ENCODE results near the gene HAUS2.
A peak's percentile ranks its signal among the peaks of the same experiment; 100 is the strongest.
"Not testable (repeated sequence)": the region's sequence is repeated elsewhere in the genome, so short reads cannot be mapped to it uniquely, and the experiment has no call there.

HAUS2 gene

DNA sequence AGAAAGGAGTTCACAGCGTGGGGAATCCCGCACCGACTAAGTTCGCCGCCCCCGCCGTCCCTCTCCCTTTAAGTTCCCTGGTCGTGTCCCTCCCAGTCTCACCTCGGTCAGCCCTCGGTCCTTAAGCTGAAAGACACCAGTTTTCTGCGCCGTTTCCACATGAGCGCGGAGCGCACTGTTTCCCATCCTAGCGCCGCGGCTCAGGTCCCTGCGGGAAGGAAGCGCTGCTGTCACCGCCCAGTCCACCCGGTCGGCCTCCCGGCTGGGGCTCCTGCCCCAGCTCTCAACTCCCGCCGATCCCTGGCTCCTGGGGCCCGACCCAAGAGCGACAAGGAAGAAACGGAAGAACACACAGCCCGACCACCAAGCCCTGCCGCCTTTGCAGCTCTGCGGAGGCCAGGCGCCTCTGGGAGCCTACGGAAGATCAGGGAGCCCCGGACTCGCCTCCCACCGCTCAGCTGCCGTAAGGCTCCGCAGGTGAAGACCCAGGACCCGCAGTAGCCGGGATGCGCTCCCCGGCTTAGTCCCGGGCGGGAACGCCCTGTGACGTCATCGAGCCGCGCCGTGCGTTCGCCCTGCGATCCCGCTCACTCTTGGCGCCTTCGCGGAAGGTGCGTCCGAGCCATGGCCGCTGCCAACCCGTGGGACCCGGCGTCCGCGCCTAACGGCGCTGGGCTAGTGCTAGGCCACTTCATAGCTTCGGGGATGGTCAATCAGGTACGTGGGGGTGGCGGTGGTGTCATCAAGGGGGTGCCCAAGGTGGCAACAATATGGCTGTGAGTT is at the start of gene HAUS2, which contains the start of gene LRRC57:
Gene HAUS2 (plus strand): TSS at position 590 of the 783 bp plus-strand sequence. CDS start 35 bp downstream, at position 625.
Gene LRRC57 (minus strand): TSS at position 545 of the 783 bp plus-strand sequence. CDS start 359 bp downstream, at position 186.
- peak; percentile 94 for DNase-seq (ENCODE audit: low spot score)

DNA sequence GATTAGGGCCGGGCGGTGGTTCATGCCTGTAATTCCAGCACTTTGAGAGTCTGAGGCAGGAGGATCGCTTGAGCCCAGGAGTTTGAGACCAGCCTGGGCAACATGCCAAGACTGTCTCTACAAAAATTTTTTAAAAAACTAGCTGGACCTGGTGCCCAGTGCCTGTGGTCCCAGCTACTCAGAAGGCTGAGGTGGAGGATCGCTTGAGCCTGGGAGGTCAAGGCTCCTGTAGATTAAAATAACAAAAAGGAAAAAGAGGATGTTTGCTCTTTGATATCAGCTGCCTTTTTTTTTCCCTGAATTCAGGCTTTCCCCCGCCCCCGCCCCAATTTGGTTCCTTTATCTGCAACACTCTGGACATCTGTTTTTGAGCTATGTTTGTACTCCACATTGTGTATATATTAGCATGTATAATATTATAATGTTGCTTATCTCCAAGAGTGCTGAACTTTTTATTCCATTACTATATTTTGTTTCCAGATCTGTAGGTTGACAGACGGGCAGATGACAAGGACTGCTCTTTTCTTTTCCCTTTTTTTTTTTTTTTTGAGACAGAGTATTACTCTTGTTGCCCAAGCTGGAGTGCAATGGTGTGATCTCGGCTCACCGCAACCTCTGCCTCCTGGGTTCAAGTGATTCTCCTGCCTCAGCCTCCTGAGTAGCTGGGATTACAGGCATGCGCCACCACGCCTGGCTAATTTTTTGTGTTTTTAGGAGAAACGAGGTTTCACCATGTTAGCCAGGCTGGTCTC is 48.6 kb upstream of the HAUS2 start:
- no peak for DNase-seq (ENCODE audit: low spot score)

DNA sequence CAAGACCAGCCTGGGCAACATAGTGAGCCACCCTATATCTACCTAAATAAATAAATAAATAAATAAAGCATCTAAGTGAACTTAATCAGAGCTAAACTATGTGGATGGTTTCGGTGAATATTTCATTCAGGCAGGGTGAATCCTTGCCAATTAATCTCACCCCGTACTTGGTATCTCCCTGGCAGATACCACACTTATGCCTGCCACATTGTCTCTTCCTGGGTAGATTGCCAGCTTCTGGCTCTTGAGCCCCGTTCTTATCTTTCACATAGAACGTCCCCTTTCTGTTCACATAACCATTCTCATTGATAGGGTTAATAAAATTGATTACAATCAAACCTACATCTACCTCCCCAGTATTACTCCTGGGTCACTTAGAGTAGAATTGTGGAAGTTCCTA is 46.2 kb upstream of the HAUS2 start:
- DNase-seq (ENCODE audit: low spot score): no peak

DNA sequence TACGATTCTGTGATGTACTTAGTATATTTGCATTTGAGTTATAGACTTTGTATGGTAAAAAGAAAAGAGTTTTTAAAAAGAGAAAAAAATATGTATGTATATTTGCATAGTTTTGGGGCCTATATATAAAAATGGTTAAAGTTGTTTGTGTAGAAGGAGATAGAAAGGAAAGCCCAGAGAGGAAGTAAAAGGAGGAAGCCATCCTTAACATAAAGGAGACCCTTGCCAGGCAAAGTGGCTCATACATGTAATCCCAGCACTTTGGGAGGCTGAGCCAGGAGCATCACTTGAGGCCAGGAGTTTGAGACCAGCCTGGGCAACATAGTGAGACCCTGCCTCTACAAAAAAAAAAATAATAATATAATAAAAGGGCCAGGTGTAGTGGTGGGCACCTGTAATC is 44.8 kb upstream of the HAUS2 start:
- no peak for DNase-seq (ENCODE audit: low spot score)

DNA sequence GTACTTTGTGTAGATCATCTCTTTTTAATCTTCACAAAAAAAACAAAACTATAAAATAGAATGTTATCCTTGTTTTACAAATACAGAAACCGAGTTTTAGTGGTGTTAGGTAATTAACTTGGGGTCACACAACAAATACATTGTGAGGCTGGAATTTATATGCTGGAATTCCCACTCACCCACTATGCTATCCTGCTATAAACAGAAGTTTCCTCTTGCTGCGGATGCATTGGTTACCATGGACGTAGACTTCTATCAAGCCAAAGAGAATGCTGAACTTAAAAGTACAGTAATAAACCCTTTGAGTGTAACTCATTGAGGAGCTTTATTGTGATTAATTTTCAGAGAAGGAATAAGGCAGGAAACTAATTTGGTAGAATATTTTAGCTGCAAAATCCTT is 44.0 kb upstream of the HAUS2 start:
- DNase-seq (ENCODE audit: low spot score): no peak

DNA sequence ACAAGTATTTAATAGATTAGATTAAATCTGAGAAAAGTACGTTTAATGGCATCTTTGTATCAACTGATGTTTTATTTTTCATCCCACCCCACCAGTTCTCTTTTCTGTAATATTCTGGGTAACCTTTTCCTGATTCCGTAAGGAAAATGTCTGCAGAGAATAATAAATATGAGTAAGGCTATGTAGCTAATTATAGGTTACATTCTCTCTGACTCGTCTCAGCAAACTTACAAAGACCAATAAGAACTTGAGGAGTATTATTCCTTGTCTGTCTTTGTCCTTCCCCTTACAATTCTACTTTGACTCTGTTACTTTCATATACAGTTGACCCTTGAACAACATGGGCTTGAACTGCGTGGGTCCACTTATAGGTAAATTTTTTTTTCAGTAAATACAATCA is 41.1 kb upstream of the HAUS2 start:
- DNase-seq (ENCODE audit: low spot score): no peak

DNA sequence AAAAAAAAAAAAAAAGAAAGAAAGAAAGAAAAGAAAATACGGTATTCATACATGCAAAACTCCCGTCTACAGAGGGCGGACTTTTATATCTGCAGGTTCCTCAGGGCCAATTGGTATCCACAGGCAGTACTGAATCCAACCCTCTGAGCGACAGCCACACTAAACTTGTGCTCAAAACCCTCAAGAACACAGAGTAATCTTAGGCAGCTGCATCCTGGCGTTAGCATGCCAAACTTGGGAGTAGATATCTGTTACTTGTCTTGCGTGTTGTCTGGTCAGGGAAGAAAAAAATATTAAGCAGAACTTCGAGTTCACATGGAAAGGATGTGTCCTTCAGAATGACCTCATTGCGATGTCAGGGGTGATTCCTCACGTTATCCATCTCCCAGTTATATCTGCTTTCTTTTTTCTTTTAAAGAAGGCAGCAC is 40.4 kb upstream of the HAUS2 start:
- no peak for DNase-seq (ENCODE audit: low spot score)

DNA sequence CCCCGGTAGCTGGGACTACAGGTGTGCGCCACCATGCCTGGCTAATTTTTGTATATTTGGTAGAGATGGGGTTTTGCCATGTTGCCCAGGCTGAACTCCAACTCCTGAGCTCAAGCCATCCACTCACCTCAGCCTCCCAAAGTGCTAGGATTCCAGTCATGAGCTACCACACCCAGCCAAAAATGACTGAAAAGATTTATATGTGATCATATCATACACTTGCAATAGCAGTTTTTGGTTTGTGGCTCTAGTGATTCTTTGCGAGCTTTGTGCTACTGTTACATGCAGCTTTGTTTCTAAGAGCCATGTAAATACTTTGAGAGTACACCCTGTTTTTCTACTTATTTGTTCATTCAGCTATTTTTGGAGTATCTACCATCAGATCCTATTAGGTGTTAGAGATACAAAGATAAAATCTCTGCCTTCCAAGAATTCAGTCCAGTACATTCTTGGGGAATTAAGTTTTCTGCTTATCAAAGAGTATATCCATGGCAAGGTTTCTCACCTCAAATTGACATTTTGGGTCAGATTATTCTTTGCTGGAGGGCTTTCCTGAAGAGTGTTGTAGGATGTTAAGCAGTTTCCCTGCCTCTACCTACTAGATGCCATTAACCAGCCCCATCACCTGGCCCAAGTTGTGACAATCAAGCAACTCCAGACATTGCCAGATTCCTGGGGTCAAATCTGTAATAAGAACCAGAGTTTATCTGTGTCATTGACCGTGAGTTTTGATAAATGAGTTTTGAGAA is 38.2 kb upstream of the HAUS2 start:
- DNase-seq (ENCODE audit: low spot score): no peak

DNA sequence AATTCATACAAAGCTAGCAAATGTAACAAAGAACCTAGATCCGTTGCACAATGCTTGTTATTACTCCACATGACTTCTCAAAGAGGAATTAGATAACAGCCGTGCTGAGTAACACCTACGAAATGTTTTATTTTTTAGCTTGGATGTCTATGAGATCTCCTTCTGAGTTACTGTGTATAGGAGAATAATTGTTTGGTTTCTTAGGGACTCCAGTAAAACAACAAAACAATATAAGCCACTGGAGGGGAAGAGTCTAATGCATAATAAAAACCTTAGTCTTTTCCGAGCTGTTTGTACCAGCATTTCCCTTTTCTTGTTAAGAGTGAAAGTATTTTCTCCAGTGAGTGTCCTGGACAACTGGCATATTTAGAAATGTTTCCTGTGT is 37.6 kb upstream of the HAUS2 start:
- peak; percentile 39 for DNase-seq (ENCODE audit: low spot score)

DNA sequence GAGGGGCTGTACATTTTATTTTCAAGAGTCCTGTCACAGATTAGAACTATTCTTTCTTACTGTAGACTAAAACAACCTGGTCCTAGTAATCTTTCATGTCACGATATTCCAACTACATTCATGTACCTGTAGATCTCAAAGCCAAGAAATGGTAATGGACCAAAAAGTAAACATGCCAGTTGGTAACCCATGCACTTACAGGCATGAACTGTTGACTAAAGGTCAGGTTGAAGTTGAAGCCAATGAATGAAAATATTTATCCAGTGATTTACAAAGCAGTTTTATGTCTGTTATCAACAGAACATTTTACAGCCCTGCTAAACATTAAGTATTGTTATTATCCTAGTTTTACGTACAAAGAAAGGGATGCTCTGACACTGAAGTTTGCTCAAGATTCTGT is 25.3 kb upstream of the HAUS2 start:
- DNase-seq (ENCODE audit: low spot score): no peak

DNA sequence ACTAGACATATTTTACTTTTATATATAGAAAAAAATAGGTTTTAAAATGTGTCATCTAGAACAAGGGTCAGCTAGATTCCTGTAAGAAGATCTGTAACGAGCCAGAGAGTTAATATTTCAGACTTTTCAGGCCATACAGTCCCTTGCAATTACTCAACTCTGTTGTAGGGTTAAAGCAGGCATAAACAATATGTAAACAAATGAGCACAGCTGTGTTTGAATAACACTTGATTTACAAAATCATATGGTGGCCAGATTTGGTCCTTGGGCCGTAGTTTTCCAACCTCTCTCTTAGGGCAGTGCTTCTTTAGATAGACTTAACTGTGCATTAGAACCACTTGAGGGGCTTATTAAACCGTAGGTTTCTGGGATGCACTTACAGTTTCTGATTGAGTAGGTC is 19.7 kb upstream of the HAUS2 start:
- DNase-seq (ENCODE audit: low spot score): no peak

DNA sequence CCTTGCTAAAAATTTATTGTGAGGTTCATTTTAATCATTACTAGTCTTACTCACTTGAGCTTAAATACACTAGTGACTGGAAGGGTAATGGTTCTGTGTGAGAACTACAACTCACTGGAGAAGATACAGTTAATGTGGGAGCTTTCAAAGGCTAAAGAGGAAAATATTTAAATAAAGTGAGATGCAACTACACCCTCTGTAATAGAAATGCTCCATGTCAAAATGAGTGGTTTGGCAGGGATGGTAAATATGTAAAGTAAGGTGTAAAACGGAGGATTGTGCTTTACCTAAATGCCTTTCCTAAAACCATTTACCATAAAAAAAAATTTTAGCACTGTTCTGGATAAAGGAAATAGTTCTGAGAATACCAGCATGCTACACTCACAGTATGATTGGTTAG is 15.4 kb upstream of the HAUS2 start:
- DNase-seq (ENCODE audit: low spot score): no peak

DNA sequence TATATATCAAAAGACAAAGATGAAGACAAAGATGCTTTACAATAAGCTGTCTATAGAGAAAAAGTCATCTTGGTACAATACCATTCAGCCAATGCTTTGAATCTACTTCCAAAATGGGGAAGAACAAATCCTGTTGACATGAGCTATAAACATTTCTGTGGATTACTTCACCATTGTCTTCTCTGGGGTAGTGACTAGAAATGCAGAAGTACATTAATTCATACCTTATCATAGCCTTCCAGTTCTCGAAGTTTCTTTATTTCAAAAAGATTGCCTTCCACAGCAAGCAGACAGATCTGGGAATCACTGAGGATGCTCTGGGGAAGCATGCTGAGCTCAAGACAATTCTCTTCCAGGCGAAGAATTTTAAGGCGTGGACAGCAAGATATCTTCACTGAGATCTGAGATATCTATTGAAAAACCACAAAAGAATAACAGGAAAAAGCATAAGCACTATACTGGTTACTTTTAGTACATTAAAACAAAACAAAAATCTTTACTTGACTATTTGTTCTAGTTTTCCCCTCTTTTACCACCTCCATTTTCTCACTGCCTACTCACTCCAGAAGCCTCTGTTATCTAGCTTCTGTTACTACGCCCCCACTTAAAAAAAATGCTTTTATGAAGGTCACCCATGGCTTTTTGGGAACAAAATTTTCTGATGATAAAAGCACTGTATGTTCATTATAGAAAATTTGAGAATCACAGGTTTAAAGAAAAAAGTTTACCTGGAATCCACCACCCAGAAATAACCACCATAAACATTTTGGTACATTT is 3.6 kb upstream of the HAUS2 start:
- no peak for DNase-seq (ENCODE audit: low spot score)

DNA sequence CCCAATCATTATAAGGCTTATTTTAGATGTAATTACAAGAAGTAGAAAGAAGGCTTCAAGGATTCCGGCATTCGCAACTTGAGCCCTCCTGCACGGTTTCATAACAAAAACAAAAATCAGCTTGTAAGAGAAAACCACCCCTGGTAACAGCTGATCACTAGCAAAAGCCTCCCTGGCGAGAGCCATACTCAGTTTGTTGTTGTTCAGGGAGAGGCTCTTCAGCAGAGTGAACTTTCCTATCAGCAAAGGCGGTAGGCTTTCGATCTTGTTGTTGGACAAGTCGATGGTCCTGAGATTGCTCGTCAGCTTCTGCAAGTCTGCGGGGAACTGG is 755 bp upstream of the HAUS2 start:
- peak; percentile 54 for DNase-seq (ENCODE audit: low spot score)

DNA sequence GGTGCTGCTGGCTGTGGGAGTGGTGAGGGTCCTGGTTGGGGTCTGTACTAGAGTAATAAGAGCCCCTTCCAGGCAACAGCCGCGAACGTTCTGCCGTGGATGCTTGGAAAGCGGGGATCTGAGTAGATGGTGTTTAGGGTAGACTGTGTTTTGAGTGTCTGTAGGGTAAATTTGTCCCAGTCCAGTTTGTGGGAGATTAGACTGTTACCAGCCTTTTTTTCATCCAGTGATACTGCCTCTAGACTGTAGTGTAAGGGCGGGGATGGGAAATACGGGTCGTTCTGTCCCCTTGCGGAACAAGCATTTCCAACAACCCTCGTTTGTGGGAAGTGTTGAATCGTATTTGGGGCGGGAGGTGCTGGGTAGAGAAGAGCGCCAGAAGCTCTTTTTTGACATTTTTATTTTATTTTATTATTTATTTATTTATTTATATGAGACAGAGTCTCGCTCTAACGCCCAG is 424 bp downstream of the HAUS2 start:
- peak; percentile 34 for DNase-seq (ENCODE audit: low spot score)

DNA sequence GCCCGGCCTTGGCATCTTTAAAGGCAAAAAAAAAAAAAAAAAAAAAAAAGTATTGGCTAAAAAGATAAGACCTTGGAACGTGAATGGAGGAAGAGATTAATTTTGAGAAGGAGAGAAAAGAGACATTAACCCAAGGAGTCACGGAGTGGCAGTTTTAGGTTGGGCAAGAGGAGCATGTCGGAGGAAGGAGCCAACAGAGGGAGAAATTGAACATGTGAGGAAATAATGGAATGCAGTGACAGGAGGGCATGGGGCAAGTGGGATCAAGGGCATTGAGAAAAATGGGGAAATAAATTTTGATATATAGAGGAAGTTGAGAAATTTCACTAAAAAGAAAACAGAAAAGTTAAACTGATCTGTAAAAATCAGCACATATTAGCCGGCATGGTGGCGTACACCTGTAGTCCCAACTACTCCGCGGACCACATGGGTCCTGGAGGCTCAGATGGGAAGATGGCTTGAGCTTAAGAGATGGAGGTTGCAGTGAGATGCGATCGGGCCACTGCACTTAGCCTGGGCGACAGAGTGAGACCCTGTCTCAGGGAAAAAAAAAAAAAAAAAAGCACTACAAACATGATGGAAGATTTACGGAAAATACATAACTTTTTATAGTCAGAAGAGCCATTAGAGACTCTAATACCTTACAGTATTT is 1.2 kb downstream of the HAUS2 start:
- no peak for DNase-seq (ENCODE audit: low spot score)

DNA sequence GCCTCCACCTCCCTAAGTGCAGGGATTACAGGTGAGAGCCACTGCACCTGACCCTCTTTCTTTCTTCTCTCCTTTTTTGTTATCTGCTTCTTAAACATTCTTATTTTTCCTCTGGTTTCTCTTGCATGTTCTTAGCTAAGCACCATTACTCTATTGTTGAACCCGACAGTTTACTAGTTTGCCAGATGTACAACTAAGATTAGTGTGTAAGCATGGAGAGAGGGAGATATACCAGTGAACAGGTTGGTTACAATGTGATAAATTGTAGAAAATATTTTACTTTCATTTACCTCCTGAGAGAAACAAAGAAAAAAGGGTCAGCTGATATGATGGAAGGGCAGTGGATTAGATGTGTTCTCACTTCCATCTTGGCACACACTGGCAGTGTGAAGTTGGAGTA is 4.9 kb downstream of the HAUS2 start:
- no peak for DNase-seq (ENCODE audit: low spot score)

DNA sequence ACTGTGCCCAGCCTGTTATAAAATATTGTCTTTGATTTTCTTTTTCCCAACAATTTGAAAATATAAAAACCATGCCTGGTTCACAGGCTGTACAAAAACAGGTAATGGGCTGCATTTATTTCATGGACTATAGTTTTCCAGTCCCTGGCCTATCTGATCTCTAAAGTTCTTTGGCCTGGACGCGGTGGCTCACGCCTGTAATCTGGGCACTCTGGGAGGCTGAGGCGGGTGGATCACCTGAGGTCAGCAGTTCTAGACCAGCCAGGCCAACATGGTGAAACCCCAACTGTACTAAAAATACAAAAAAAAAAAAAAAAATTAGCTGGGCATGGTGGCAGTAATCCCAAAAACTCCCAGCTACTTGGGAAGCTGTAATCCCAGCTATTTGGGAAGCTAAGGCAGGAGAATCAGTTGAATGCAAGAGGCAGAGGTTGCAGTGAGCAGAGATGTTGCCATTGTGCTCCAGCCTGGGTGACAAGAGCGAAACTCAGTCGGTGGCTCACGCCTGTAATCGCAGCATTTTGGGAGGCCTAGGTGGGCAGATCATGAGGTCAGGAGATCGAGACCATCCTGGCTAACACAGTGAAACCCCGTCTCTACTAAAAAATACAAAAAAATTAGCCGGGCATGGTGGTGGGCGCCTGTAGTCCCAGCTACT is 8.0 kb downstream of the HAUS2 start:
- DNase-seq (ENCODE audit: low spot score): not testable (repeated sequence)

DNA sequence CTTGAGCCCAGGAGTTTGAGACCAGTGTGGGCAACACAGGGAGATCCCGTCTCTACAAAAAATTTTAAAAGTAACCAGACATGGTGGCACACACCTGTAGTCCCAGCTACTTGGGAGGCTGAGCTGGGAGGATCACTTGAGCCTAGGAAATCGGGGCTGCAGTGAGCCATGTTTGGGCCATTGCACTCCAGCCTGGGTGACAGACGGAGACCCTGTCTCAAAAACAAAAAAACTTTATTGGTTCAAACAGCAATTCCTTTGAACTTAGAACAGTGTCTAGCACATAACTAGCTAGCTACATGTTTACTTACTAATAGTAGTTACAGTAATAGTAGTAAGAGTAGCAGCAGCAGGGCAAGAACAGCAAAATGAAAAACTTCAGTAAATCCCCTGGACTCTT is 10.1 kb downstream of the HAUS2 start:
- no peak for DNase-seq (ENCODE audit: low spot score)

DNA sequence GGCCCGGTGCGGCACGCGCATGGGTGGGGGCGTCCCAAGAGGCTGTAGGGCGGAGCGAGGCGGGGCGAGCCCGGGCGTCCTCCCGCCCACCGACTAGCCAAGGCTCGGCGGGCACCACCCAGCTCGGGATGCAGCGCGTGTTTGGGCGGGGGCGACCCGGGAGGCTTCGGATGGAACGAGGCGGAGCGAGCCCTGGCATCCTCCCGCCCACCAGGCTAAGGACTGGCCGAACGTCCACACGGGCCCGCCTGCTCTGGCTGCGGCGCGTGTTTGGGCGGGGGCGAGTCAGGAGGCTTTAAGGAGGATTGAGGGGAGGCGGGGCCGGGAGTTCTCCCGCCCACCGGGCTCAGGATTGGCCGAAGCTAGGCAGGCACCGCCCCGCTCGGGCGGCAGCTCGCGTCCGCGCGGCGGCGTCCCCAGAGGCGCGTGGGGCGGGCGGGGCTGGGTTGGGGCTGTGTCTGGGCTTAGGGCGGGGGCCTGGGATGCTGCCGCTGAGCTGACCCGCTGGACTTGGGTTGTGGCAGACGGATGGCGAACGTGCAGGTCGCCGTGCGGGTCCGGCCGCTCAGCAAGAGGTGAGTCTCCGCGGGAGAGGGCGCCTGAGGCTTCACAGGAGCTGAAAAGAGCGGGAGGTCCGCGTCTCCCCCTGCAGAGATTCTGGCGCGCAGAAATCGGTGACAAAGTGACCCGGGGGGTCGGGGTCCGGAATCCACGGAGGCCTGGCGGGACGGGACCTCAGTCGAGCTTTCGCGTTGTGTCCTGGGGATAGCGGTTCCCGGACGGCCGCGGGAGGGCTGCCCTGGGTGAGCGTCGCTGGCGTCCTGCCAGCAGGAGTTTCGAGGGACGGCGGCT is 26.8 kb downstream of the HAUS2 start, which contains the start of gene STARD9:
Gene STARD9 (plus strand): TSS at position 419 of the 852 bp plus-strand sequence. CDS start 110 bp downstream, at position 529.
- peak; percentile 98 for DNase-seq (ENCODE audit: low spot score)

All from AG08396 (cell line).